Hippocampal formation (tissue), 2 donors: ENCODE results near the gene EEPD1.
"Not testable (repeated sequence)": the region's sequence is repeated elsewhere in the genome, so short reads cannot be mapped to it uniquely, and the experiment has no call there.

Source experiments
- DNase-seq, 2 donors: peaks; one replicate each; lab custom pipeline; 2025; lab: John Stamatoyannopoulos, UW

The EEPD1 gene

DNA sequence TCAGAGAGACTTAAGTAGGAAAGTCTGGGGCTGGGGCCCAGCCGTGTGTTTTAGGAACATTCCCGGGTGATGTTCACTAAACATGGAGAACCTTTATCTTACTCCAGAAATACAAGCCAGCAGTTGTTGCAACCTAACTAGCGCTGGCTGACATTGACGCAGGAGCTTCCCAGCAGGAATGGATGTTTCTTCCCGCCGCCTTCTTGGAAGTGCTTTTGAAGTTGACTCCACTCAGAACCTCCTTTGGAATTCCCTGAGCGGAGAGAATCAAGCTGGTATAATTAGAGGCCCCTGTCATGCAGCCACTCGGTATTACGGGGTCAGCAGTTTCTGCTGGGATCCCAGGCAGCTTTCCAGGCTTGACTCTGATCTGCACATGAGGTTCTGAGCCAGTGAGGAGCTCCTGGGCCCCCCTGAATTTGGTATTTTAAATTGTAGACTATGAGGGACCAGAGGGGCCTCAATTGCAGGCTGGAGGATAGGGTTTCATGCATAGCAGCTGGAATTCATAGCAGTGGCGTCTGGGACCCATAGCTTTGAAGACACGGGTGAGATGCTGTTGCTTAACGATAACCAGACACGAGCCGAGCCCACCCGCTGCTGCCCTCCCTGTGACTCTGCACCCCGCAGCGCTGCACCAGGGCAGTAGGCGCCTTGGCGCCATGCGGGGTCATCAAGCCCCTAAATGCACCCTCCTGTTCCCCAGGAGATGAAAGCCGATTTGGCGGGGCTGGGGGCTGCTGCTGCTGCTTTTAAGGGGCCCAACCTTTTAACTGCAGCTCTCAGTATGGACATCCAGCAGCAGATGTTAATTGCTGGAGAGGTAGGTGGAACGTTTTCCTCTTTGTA, 61.8 kb downstream of the EEPD1 start:
- no peak for DNase-seq

DNA sequence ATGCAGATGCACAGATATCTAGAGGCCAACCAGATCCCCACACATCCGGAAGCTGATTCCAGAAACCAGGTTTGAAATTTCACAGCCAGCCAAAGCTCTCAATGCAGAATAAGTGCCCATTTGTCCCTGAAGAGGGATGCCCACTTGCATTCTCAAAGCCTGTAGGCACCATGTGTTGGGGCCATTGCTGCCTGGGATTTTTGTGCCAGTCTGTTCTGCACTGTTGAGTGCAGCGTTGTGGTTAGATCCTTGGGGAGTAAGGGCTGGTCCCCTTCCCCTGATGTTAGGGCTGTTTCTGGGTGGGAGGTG, 62.4 kb downstream of the EEPD1 start:
- no peak for DNase-seq

DNA sequence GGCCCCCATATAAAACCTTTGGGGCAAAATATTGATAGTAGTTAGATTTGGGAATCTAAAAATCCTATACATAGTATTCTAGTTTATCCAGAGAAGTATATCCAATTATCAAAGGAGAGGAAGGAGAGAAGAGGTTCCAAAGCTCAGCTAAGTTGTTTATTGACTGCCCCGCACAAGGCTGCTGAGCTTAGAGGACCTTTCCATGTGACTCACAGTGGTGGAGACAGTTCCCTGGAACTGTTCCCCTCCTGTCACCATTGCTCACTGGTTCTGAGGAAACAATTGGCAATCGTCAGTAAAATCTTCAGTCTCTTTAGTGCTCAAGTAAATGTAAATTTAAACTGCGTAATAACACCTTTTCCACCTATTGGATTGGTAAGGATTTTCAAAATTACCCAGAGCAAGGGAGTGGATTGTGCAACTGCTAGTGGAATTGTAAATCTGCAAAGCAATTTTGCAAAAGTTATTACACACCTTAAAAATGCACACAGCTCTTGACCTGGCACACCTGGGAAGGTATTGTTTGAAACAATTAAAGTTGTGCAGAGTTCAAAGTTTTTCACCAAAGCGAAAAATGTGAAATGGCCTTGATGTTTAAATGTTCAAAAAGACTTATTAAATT, 63.1 kb downstream of the EEPD1 start:
- no peak for DNase-seq

DNA sequence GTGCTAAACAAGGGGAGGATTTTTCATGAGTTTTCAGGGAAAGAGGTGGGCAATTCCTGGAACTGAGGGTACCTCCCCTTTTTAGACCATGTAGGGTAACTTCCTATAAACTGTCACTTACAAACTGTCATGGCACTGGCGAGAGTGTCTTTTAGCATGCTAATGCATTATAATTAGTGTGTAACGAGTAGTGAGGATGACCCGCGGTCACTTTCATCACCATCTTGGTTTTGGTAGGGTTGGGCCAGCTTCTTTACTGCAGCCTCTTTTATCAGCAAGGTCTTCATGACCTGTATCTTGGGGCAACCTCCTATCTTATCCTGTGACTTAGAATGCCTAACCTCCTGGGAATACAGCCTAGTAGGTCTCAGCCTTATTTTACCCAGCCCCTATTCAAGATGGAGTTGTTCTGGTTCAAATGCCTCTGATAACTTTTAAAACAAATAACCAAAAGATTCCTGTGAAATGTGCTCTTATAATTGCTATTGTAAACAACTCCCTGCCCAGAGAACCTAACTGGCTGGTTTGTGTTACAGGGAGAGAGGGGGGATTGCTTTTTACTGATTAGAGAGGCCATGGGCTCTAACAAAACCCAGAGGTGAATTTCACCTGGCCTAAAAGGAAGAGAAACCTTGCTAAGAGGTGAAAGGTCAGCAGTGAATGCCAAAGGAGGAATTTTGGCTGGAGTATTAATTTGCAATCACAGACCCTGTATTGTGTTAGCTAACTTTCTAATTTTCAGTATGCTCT, 64.3 kb downstream of the EEPD1 start:
- no peak for DNase-seq

DNA sequence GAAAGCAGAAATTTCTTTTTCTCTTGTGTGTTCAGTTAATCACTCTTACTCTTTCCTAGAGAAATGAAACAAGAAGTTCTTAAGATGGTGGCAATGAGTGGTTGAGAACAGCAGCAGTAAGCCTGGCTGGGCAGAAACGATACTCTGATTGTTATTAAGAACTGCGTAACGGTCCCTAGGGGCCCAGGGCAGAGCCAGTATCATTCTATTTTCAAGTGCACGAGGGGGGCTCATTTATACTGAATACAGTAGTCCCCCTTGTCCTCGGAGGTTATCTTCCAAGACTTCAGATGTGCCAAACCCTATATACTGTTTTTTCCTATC, 64.9 kb downstream of the EEPD1 start:
- DNase-seq = no peak

DNA sequence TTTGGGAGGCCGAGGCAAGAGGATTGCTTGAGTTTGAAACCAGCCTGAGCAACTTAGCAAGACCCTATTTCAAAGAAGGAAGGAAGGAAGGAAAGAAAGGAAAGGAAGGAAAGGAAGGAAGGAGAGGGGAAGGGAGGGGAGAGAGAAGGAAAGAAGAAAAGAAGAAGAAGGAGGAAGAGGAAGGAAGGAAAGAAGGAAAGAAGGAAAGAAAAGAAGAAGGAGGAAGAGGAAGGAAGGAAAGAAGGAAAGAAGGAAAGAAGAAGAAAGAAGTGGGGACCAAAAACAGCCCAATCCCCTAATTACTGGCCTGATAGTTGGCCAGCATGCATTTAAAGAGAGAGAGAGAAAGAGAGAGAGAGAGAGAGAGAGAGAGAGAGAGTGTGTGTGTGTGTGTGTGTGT, 66.4 kb downstream of the EEPD1 start:
- no peak for DNase-seq

DNA sequence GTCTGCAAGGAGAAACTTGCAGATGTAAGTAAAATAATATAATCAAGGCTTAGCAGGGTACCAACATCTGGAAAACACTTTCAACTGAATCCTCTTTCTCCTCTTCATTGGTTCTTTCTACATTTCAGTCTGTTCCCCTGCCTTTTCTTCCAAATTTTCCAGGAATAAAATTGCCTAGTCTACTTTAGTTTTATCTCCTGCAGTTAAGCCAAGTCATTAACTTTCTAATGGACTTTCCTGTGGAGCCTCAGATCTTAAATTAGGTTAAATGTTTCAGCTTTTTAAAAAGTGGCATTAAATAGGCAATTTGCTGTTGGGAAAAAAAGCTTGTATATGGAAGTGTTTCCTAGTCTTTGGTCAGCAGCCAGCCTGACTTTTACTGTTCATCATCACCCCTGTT, 70.8 kb downstream of the EEPD1 start:
- DNase-seq = no peak

DNA sequence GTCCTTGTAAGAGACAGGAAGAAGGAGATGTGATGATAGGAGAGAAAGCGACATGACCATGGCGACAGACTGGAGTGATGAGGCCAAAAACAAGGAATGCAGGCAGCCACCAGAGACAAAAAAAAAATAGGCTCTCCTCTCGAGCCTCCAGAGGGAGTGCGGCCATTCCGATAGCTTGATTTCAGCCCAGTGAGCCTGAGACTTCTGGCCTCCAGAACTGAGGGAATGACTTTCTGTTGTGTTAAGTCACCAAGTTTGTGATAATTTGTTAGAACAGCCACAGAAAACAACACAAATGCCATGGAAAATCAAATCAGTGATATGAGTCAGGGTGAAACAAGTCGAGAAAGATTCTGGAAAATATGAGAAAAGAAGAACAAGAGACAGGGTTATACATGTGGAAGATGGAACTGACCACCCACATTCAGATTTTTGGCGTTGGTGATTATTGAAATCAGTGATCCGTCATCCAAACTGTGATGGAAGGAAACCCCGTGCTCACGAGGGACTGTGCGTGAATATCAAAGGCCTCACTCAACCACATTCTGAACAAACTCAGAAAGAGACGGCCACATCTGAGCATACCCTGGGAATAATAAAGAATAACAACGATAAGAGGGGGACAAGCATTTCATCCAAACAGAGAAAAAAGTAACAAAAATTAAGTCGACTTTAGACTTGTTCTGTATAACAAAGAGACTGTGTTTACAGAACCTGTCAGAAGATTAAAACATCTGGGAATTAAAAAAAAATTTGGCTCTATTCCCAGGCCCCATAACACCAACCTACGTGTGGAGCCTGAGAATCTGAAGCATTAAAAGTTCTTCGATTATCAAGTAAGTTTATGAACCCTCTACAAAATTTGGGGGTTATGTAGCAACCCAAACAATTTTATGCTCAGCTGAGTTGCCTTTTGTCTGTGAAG, 72.1 kb downstream of the EEPD1 start:
- no peak for DNase-seq

DNA sequence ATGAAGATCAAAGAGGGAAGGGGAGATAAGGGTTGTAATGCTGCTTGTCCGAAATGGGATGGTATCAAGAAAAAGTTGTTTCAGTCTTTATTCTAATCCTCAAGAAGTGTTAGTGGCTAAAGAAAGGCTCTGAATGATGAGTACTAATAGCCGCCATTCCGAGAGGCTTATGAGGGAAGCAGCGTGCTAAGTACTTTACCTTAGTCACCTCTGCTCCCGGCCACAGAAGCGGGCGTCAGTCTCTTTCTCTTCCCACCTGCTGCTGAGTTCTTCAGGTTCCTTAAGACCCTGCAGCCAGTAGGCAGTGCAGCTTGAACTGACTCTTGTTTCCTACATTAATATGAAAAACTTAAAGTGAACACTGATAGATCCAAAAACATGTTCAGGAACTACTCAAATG, 73.1 kb downstream of the EEPD1 start:
- no peak for DNase-seq

DNA sequence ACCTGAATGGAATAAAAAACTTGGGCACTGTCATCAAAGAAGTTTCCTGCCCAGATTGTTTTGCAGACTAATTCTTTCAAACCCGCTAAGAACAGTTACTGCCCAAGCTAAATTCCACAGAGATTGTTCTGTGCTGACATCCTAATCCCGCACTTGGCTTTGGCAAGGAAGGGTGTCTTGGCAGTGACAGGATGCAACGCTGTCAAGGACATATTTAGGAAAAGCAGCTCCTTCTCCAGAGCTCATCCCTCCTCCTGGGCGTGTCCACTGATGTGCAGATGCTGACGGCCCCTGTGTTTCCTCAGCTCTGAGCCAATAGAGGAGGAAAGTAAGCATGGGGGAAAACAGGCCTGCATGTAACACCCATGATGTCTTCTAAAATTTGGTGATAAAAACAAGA, 74.2 kb downstream of the EEPD1 start:
- no peak for DNase-seq

DNA sequence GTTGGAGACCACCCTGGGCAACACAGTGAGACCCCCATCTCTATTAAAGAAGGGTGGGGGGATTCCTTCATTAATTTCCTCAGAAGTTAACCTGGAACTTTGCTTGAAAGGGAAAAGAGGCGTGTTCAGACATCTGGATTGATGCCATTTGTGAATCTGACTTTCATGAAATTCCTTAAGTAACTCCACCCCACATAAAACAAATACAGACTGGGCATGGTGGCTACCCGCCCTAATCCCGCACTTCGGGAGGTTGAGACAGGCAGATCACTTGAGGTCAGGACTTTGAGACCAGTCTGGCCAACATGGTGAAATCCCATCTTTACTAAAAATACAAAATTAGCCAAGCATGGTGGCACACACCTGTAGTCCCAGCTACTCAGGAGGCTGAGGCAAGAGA, 75.0 kb downstream of the EEPD1 start:
- DNase-seq = no peak

DNA sequence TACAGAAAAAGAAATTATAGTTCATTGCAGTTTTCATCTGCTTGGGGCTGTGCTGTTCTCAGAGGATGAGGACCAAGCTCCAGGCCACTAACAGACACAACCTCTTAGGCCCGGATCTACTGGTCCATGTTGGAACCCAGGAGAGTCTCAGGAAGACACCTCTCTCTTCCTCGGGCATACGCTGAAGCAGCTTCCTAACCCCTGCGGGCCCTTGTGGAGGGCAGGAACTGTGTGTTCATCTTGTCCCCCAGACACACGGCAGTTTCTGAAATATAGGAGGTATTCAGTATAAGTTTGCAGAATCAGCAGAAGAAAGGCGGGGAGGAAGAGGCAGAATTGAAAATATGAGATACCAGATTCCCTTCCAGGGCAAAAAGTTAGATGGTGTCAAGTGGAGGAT, 78.4 kb downstream of the EEPD1 start:
- DNase-seq = no peak

DNA sequence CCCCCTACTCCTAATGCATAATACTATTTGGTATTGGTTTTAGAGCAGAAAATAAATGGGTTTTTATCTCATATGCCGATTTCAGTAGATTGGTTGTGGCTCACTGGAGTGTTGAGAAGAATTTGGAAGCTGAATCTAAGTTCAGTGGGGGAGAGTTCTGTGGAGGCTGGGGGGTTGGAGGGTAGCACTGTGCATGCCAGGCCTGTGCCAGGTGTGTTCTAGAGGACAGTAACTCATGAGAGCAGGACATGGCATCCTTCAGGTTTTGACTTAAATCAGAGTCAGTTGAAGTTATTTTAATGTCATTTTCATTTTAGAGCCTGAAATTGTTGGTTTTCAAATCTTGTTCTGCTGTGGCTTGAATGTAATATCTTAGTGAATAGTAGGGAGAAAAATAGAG, 79.5 kb downstream of the EEPD1 start:
- DNase-seq = no peak

DNA sequence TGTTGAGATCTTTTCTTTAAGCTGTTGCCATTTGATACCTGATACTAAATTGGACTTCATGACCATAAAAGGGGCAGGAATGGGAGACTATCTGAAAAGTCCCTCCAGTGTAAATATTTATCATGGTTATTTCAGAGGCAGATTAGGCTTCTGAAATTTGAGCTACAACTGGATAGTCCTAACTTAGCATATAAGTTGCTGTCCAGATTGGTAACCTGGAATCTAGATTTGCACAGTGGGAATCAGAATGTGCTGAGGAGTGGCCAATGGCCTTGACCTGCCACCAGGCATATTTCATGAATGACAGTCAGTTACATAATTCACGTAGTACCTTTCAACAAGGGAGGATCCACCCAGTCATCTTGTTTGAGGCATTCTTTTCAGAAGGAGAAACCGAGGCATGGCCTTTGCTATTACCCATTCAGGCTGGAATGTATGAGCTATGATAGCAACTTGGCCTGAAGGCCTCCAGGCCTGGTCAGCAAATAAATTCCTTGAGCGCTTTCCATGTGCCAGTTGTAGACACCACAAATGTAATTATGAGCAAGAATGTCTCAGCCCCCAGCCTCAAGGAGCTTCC, 80.0 kb downstream of the EEPD1 start:
- DNase-seq = no peak

DNA sequence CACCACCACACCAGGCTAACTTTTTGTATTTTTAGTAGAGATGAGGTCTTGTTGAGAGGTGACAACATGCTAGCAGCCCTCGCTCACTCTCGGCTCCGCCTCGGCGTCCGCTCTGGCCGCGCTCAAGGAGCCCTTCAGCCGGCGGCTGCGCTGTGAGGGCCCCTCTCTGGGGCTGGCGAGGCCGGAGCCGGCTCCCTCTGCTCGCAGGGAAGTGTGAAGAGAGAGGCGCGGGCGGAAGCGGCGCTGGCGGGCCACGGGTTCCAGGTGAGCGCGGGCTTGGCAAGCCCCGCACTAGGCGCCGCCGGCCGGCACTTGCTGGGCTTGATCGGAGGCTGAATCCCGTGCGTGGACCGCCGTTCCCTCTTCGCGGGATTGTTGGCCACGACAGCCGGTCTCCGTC, 83.0 kb downstream of the EEPD1 start:
- no peak for DNase-seq

DNA sequence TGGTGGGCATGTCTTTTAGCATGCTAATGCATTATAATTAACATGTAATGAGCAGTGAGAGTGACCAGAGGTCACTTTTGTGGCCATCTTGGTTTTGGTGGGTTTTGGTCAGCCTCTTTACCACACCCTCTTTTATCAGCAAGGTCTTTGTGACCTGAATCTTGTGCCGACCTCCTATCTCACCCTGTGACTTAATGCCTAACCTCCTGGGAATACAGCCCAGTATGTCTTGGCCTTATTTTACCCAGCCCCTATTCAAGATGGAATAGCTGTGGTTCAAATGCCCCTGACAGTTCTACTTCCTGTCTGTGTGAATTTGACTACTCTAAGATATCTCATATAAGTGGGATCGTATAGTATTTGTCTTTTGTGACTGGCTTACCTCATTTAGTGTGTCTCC, 85.1 kb downstream of the EEPD1 start:
- DNase-seq = no peak

DNA sequence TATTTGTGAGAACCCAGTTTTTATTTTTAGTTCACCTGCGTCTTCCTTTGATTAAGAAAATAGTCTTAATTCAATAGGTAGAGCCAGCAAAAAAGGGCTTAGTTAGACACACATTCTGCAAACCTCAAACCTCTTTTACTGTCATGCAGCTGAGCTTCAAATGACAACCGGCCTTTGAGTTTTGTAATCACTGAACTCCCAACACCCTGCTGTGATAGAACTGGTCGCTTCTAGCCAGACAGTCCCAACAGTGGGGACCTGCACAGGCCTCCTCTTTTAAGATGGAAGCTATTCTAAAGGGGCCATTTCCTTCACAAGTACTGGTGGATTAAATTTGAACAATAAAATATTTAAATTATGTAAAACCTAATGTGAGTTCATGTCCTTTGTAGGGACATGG, 90.3 kb downstream of the EEPD1 start:
- not testable (repeated sequence) for DNase-seq

DNA sequence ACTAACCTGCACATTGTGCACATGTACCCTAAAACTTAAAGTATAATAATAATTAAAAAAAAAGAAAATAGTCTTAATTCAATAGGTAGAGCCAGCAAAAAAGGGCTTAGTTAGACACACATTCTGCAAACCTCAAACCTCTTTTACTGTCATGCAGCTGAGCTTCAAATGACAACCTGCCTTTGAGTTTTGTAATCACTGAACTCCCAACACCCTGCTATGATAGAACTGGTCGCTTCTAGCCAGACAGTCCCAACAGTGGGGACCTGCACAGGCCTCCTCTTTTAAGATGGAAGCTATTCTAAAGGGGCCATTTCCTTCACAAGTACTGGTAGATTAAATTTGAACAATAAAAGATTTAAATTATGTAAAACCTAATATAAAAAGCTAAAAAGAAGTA, 90.9 kb downstream of the EEPD1 start:
- not testable (repeated sequence) for DNase-seq

DNA sequence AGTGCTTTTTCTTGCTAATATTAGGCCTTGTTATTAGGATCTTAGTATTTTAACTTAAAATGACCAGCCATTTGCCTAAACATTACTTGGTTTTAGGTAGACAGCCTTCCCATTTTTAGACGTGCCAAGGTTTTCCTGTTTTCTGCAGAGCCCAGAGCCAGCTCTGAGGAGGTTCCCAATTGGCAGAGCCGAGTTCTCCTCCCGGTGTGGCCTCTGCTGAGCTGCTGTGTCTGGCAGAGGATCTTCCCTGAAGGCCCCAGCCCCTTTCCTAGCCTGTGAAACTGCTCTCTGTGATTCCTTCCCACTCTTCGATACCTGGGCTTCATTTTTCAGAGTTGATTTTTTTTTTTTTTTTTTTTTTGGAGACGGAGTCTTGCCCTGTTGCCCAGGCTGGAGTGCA, 91.4 kb downstream of the EEPD1 start:
- DNase-seq = no peak

DNA sequence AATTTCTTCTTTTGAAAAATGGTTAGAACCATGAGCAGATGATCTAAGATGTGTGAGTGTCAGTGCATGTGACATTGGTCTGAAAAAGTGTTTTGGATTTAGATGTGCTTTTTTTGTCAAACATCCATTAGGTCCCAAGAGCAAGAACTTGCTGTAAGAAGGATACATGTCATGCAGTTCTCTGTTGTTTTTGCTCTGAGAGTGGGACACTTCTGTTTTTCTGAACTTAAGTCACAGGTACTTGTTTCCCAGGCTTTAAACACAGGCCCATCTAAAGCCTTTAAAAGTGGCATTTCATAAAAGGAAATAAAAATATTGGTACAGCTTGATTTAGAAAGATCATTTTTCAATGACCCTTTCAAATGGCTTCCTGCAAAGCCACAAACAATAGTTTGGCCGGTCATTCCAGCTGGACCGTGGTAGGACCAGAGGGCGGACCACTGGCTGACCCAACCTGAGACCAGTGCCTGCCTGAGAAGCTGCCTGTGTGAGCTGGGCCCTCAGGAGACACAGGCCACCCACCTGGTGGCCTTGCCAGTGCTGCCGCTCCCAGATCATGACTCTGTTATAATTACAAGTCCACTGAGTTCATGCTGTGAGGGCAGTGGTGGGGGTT, 92.7 kb downstream of the EEPD1 start:
- DNase-seq = no peak

DNA sequence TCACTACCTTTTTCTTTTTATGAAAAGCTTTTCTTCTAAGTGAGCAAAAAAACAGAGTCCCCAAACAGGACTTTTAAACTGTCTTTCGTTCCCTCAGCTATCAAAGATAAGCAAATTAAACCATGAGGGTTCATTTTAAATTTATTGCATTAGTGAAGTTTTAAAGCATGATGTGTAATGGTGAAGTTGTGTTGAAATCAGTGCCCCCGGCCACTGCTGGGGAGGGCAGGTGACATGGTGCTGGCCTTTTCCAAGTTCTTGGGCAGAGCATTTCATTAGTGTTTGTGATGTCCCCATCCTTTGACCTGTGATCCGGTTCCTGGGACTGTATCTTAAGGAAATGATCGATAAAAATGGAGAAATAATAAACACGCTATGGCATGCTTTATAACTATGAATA, 96.0 kb downstream of the EEPD1 start:
- no peak for DNase-seq

DNA sequence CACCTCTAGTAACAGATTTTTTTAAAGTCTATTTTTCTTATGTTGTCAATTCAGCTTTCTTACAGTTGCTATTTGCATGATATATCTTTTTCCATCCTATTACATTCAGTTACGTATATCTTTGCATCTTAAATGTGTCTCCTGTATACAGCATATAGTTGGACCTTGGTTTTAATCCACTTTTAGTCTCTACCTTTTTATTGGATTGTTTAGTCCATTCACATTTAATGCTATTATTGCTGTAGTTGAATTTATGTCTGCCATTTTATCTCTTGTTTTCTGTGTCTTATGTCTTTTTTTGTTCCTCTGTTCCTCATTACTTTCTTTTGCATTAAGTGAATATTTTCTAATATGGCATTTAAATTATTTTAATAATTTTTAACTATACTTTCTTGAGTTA, 100.6 kb downstream of the EEPD1 start:
- no peak for DNase-seq
